Measurements from ENCODE around the gene COL20A1.

The COL20A1 gene

DNA sequence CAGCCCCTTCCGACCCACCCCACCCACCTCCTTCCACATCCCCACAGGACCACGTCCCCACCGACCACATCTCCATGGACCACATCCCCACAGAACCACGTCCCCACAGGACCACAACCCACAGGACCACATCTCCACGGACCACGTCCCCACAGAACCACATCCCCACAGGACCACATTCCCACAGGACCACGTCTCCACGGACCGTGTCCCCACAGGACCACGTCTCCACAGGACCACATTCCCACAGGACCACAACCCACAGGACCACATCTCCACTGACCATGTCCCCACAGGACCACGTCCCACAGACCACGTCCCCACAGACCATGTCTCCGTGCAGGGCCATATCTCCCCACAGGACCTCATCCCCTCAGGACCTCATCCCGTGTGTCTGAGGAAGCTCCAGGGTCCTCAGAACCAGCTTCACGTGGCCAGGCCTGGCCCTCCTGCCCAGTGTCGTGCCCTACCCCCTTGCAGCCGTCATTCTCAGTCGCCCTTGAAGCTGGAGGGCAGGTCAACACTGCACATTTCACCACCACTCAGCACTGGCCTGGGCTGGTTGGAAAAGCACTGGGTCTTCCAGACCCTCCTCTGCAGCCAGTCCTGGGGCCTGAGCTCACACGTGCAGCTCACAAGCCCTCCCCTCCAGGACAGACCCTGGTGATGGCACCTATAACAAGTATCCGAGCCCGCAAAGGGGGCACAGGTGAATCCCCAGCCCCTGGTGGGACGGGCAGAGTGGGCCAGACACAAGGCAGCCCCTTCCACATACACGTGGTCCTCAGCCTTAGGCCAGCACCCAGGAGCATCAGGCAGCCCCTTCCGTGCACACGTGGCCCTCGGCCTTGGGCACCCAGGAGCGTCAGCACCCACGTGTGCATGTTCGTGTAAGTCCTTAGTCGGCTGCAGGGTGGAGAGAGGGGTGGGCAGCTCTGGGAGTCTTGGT is 64.2 kb downstream of the COL20A1 start:
- TF ChIP-seq CTCF (IDR thresholded peaks at IDR 0.05; ENCODE audit: low read depth, low read length, missing control alignments), result no peak
- H3K4me3 ChIP-seq (replicated peaks; ENCODE audit: low read depth, low read length), result no peak overlapping the region
- no peak for DNase-seq (ENCODE audit: extremely low read depth, low read depth)

DNA sequence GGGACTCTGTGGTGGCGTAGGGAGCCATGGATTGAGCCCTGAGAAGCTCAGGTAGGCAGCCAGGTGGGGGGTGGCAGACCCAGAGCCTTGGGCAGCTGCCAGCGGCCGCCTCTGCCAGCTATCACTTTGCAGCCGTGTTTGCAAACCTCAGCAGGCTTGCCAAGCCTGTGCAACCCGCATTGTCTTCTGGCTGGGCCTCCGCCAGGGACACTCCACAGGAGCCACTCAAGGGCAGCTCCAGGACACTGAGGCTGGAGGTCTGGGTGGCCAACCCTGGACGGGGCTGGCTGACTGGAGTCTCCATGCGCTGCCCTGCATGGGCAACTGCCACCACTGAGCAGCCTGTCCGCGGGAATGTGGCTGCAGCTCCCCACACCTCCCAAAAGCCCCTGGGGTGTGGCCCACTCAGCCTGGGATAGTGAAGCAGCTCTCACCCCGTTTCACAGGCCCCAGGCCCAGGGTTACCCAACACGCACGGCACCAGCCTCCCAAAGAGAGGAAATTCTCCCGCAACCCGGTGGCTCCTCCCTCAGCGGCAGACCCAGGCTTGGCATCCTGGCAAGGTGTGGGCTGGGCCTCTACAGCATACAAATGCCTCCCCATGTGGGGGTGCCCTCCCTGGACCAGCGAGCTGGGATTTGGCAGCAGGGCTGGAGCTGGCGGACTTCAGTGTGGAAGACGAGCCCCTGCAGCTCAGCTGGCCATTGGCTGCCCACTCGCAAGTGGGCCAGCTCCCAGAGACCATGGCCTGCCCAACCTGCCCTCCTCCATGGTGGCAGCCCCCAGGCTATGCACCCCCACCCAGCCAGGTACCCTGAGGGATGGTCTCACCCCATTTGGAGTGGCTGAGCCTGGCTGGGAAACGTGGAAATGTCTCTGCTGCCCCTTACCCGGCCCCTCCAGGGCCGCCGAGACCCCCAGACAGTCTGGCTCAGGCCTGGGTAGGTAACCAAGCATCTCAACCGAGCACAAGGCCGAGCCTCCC is 65.2 kb downstream of the COL20A1 start:
- no peak for TF ChIP-seq CTCF (IDR thresholded peaks at IDR 0.05; ENCODE audit: low read depth, low read length, missing control alignments)
- DNase-seq (ENCODE audit: extremely low read depth, low read depth), result no peak
- no peak overlapping the region for H3K4me3 ChIP-seq (replicated peaks; ENCODE audit: low read depth, low read length)

GRCh38 chr20:63359164-63359934 is 66.4 kb downstream of the COL20A1 start:
- TF ChIP-seq CTCF (IDR thresholded peaks at IDR 0.05; ENCODE audit: low read depth, low read length, missing control alignments), result no peak
- no peak overlapping the region for H3K4me3 ChIP-seq (replicated peaks; ENCODE audit: low read depth, low read length)
- no peak for DNase-seq (ENCODE audit: extremely low read depth, low read depth)

DNA sequence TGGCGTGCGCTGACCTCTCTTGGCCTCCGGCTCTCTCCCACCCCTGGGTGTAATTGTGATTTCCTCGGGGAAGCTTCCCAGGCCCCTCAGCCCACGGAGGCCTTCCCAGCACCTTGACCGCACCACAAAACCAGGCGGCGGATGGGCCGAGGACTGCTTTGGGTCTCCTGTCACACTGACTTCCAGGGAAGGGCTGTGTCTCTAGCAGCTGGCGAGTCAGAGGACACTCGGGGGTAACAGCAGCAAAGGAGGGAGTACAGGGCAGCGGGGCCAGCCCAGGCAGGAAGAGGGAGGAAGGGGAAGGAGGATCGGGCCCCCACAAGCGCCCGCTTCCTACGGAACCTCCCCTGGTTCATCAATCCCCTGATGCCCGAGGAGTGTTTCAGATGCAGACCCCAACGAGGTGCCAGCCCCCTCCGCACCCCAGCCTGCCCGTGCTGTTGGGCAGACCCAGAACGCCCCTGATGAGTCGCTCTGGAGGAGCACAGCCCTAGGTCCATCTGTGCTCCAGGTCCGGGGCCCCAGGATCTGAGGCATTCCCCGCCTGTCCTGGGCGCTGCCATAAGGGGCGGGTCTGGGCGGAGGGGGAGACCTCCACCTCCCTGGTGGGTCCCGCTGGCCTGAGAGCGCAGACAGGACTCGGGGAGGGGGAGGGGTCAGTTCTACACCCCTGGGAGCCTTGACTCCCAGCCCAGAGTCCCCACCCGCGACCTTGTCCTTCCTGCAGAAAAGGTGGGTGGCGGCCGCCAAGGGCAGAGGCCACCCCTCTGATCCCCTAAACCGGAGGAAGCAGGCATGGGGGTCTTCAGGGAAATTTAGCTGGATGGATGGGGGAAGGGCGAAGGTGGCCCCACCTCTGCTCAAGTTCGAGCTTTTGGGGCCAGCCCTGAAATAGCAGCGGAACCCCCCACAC is 67.2 kb downstream of the COL20A1 start:
- DNase-seq (ENCODE audit: extremely low read depth, low read depth), result no peak
- TF ChIP-seq CTCF (IDR thresholded peaks at IDR 0.05; ENCODE audit: low read depth, low read length, missing control alignments), result no peak
- H3K4me3 ChIP-seq (replicated peaks; ENCODE audit: low read depth, low read length), result no peak overlapping the region

DNA sequence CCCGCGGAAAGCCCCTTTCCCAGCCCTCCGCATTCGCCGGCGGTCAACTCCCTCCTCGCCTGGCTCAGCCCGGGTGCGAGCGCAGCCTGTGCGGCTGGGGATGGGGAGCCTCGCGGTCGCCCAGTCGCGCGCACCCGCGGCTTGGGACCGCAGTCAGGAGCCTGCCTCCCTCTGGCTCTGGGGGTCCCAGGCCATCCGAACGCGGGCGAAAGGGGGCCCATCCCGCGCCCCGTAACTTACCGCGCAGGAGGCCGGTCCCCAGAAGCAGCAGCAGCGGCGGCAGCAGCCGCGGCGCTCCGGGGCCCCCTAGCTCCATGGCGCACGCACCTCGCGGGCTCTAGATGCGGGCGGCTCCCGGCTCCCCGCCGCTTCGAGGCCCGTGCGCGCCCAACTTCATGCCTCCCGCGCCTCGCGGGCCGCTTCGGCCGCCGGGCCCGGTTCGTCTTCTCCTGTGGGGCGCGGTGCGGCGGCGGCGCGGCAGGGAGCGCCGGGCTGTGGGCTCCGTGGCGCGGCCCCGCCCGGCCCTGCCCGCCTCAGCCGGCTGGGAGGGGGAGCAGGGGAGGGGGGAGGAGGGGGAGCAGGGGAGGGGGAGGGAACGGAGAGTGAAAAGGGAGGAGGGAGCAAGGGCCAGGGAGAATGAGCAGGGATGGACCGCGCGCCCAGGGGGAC is 68.0 kb downstream of the COL20A1 start, which contains the start of gene CHRNA4:
Gene CHRNA4 (minus strand): TSS at position 500 of the 669 bp plus-strand sequence. CDS start 184 bp downstream, at position 316.
- H3K4me3 ChIP-seq (replicated peaks; ENCODE audit: low read depth, low read length), result no peak within 1 kb of the TSS
- no peak for DNase-seq (ENCODE audit: extremely low read depth, low read depth)
- no peak for TF ChIP-seq CTCF (IDR thresholded peaks at IDR 0.05; ENCODE audit: low read depth, low read length, missing control alignments)

Data from HFF-Myc (cell line).